HG02798 (cell line): Measurements from ENCODE around the gene PUDP.
"Not testable (repeated sequence)": the region's sequence is repeated elsewhere in the genome, so short reads cannot be mapped to it uniquely, and the experiment has no call there.

Experiments used
- ATAC-seq: cut with Tn5 transposase; IDR thresholded peaks from one replicate; pipeline ENCODE4 v1.9.1; 2021; ENCODE audit warnings: mild to moderate bottlenecking; ENCODE audit not compliant: unreplicated experiment, poor library complexity

Gene PUDP

DNA sequence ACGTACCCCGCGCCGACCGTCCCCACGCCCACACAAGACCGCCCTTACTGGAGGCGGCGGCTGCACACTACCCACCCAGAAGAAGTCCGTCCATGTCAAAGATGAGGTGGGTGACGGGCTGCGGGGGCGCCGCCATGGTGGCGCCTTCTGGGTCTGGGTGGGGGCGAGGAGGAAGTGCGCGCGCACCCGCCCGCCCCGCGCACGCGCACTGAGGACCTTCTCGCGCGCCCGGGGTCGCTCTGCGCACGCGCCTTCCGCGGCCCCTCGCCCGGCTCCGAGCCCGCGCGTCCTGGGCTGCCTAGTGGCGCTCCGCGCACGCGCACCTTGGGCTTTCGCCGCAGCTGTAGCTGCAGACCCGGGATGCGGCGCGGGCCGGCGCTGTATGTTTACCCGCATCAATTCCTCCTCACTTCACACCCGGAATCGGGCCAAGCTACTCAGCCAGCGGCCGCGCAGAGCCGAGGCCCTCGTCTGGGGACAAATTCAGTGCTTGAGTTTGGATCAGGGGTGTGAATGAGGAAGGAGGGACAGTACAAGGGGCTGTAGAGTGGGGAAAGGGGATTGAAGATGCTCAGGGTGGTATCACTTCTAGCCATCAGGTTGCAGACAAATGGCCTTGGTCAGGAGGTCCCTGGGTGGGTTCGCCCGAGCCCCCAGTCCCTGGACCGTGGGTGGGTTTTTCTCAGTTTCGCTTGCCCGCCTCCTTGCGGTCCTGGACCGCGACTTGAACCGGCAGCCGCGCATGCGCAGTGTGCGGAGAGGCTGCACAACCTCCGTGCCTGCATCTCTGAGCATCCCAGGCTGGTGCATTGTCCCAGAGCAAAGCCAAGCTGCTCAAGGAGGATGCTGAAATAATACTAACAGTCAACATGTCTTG is at the start of gene PUDP:
PUDP (minus strand) TSS at position 176 of the 877 bp plus-strand sequence; CDS start at position 136, 40 bp downstream.
- ATAC-seq = peak; percentile 80

- ATAC-seq = no peak
Measured at GRCh38 chrX:7194606-7195005, 46.7 kb upstream of the PUDP start.

- ATAC-seq = no peak
Measured at GRCh38 chrX:7192871-7193270, 44.9 kb upstream of the PUDP start.

- ATAC-seq = no peak
Measured at GRCh38 chrX:7191681-7192110, 43.7 kb upstream of the PUDP start.

GRCh38 chrX:7190157-7190556 is 42.2 kb upstream of the PUDP start:
- ATAC-seq = no peak

GRCh38 chrX:7188672-7189071 is 40.7 kb upstream of the PUDP start:
- ATAC-seq = no peak

GRCh38 chrX:7184816-7185215 is 36.9 kb upstream of the PUDP start:
- ATAC-seq = no peak

GRCh38 chrX:7179446-7179845 is 31.5 kb upstream of the PUDP start:
- no peak for ATAC-seq

- ATAC-seq = not testable (repeated sequence)
Measured at GRCh38 chrX:7178859-7179258, 30.9 kb upstream of the PUDP start.

DNA sequence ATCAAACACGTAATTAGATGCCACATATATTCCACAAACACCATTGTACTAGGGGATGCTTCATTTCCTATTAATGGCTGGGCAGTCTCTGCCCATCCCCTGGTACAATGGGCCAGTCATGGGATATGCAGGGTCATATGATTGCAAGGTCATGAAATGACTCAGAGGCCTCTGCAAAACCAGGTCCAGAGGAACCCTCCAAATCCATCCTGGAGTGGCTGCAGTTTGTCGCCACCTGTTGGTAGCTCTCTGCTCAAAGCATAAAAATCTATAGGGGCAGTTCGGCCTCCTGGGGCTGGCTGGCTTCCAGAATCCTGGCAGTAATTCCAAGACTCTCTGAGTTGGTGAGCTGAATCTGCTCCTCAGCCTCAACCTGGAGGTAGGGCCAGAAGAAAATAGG is 22.9 kb upstream of the PUDP start:
- no peak for ATAC-seq

- no peak for ATAC-seq
Measured at GRCh38 chrX:7169627-7170026, 21.7 kb upstream of the PUDP start.

DNA sequence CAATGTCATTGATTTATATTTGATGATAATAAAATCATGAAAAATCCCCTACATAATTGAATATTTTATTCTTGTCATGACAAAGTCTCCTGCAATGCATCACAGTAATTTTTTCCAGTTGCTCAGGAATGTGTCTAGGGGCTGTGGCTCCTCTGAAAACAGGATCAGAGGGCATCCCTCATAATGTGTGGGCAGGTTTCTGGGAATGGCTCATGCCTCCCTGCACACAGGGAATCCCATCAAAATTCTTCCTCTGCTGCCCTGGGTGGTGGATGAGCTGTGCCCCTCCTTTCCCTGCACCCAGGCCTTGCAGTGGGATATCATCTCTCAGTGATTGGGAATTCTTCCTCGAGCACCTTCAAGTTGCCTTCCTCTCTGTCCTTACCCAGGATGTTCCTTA is 20.4 kb upstream of the PUDP start:
- ATAC-seq = no peak

- ATAC-seq = no peak
Measured at GRCh38 chrX:7164174-7164573, 16.2 kb upstream of the PUDP start.

DNA sequence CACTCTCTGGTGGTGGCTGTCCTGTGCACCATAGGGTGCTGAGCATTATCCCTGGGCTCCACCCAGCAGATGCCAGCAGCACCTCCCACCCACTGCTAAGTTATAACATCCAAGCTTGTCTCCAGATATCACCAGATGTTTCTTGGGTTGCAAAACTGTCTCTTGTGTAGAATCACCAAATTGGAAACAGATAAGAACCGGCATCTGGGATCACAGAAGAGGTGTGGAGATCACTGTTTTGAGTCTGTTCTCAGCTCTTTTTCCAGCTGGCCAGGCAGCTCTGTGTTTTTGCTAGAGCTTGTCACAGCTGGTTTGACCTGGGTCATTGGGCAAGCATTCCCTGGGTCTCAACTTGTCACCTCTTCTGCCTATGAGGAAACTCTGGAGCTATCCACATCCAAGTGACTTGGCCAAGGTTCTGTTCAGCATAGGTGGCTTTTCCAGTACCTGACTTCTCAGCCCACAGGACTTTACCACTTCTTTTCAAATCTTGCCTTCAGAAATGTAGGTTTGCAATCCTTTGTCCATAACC is 15.3 kb upstream of the PUDP start:
- ATAC-seq = no peak

- ATAC-seq = no peak
Measured at GRCh38 chrX:7159149-7159861, 11.4 kb upstream of the PUDP start.

GRCh38 chrX:7158468-7158990 is 10.6 kb upstream of the PUDP start:
- no peak for ATAC-seq

GRCh38 chrX:7156879-7157278 is 8.9 kb upstream of the PUDP start:
- ATAC-seq = no peak

GRCh38 chrX:7155163-7155562 is 7.2 kb upstream of the PUDP start:
- no peak for ATAC-seq

DNA sequence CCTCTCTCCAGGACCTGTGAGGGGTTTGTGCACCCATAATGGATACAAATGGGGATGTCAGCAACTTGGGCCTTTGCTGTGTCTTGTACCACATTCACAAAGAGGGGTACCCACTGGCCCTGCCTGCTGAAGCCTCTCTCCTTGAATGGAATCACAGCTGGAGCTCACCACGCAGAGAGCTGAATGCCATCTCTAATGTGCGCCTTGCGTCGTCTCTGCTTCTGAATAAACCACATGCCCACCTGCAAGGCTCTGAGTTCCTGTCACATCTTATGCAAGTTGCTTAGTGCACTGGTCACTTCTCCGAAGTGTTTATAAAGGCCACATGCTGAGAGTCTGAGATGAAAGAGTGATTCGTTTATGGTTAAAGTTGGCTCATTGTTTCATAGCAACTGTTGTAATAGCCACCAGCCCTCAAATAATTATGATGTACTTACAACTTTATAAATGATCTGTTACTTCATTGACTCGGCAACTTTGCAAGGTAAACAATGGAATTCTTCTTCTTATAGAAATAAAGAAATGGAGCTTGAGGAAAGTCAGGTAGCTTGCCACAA is 6.2 kb upstream of the PUDP start:
- no peak for ATAC-seq

DNA sequence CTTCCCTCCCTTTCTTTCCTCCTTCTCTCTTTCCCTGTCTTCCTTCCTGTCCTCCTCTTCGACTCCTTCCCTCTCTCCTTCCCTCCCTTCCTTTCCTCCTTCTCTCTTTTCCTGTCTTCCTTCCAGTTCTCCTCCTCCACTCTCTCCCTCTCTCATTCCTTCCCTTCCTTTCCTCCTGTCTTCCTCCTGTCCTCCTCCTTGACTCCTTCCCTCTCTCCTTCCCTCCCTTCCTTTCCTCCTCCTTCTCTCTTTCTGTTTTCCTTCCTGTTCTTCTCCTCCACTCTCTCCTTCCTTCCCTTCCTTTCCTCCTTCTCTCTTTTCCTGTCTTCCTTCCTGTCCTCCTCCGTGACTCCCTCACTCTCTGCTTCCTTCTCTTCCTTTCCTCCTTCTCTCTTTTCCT is 5.3 kb upstream of the PUDP start:
- no peak for ATAC-seq

GRCh38 chrX:7149411-7149810 is 1.5 kb upstream of the PUDP start:
- peak; percentile 19 for ATAC-seq
